Thyroid gland (tissue), 4 donors: ENCODE measurements around the gene LCN15.

Source experiments
- CTCF ChIP-seq, 6 experiments: fragments of 200-600 bp in 3 of 6; fragments of 450-650 bp in 3 of 6; sonication (generic) in 3 of 6; IDR thresholded peaks; one replicate each; pipeline ENCODE4 v1.5.1; 2016 to 2019; ENCODE audit warnings: antibody characterized with exemption in 6 of 6, mild to moderate bottlenecking in 2 of 6, inconsistent platforms in 1 of 6, moderate library complexity in 1 of 6
- POLR2A ChIP-seq, 2 donors: fragments of 450-650 bp; IDR thresholded peaks; one replicate each; pipeline ENCODE4 v1.6.1; 2017; ENCODE audit warnings: antibody characterized with exemption in 2 of 2, mild to moderate bottlenecking in 2 of 2, moderate library complexity in 1 of 2

DNA sequence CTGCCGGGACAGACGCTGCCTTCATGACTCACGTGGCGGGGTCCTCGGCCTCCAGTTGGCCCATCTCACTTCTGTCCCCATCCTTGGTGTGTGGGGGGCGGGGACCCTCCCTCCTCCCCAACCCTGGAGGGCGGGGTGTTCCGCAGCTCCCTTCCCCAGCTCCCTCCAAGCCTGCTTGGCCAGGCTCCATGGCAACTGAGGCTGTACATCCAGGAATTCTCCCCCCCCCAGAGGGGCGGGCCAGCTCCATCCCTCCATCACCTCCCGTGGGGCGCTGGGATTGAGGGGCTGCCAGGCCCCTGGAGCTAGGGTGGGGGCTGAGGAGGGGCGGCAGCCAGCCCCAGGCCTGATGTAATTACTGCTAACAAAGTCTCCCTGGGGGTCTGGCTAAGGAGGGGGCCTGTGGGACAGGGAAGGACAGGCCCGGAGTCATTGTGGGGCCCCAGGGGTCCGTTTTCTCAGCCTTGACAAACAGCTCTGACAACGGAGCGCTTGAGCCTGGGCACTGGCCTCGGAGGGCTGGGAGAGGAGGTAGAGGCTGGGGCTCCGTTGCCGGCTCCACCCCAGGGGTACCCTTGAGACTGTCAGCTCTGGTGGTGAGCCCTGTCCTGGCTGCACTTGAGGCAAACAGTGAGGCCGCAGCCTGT, 43.9 kb downstream of the LCN15 start:
- TF ChIP-seq CTCF (IDR thresholded peaks at IDR 0.05) (no peak), POLR2A (IDR thresholded peaks at IDR 0.05) (no peak)
